CD4-positive, alpha-beta T cell (primary cell): ENCODE results near the gene RUVBL2. TPM values are rescaled to one million over a fixed set of nuclear protein-coding genes. Genes with fewer than 3 reads are reported as not detected.
"Not testable (repeated sequence)": the region's sequence is repeated elsewhere in the genome, so short reads cannot be mapped to it uniquely, and the experiment has no call there.

ENCODE experiments used
- ATAC-seq: fragments of 200-7000 bp; cut with Tn5 transposase; one replicate; pipeline ENCODE4 v1.10.0; 2022; ENCODE audit warnings: mild to moderate bottlenecking; ENCODE audit not compliant: poor library complexity
- CTCF ChIA-PET: fragments of 350-600 bp; sonication (Branson Sonifier 250); formaldehyde crosslinking; loops from one replicate; lab custom pipeline; 2021; ENCODE audit warnings: antibody characterized with exemption, inconsistent platforms; lab: Charles Lee
- POLR2A ChIA-PET: fragments of 350-600 bp; sonication (Branson Sonifier 250); formaldehyde crosslinking; loops from one replicate; lab custom pipeline; 2021; ENCODE audit warnings: antibody characterized with exemption, inconsistent platforms; lab: Charles Lee
- DNase-seq, 14 experiments: peaks; one replicate each; pipeline ENCODE4 v3.0.0-alpha.2; 2013 to 2020; ENCODE audit warnings: mixed read lengths in 2 of 14
- H3K27ac ChIP-seq, 2 donors: one replicate each; pipeline versions ENCODE4 v1.5.1 to v1.7.0; 2013; ENCODE audit warnings: low read length in 2 of 2, low read depth in 1 of 2, mild to moderate bottlenecking in 1 of 2
- H3K27me3 ChIP-seq, 2 experiments: 1 replicate in 1 of 2; 2 replicates in 1 of 2; pipeline versions ENCODE4 v1.6.1 to v1.7.0; 2013; ENCODE audit warnings: low read length in 2 of 2, control low read depth in 1 of 2, mild to moderate bottlenecking in 1 of 2, moderate library complexity in 1 of 2; ENCODE audit not compliant: insufficient read depth in 2 of 2, control insufficient read depth in 1 of 2
- H3K36me3 ChIP-seq: one replicate; pipeline ENCODE4 v1.6.1; 2013; ENCODE audit warnings: low read length, control low read depth; ENCODE audit not compliant: insufficient read depth
- H3K4me1 ChIP-seq: one replicate; pipeline ENCODE4 v1.6.1; 2013; ENCODE audit warnings: low read length, control low read depth; ENCODE audit not compliant: insufficient read depth
- H3K4me3 ChIP-seq: one replicate; pipeline ENCODE4 v1.5.1; 2013; ENCODE audit warnings: mild to moderate bottlenecking, low read length, moderate library complexity
- H3K9me3 ChIP-seq, 2 experiments: 1 replicate in 1 of 2; 2 replicates in 1 of 2; pipeline versions ENCODE4 v1.6.1 to v1.7.0; 2013; ENCODE audit warnings: low read length in 2 of 2, mild to moderate bottlenecking in 2 of 2, control low read depth in 1 of 2, moderate library complexity in 1 of 2; ENCODE audit not compliant: control insufficient read depth in 1 of 2, insufficient read depth in 1 of 2
- H3K27ac Mint-ChIP-seq: one replicate; pipeline ENCODE4 v1.8.0; 2020; ENCODE audit warnings: mixed read lengths
- H3K27me3 Mint-ChIP-seq: one replicate; pipeline ENCODE4 v1.8.0; 2021; ENCODE audit warnings: mixed read lengths
- H3K36me3 Mint-ChIP-seq: one replicate; pipeline ENCODE4 v1.8.0; 2021; ENCODE audit warnings: low read depth, mixed read lengths
- H3K4me1 Mint-ChIP-seq: one replicate; pipeline ENCODE4 v1.8.0; 2021; ENCODE audit warnings: low read depth, mixed read lengths
- H3K4me3 Mint-ChIP-seq: one replicate; pipeline ENCODE4 v1.8.0; 2020; ENCODE audit warnings: mild to moderate bottlenecking, mixed read lengths
- H3K9me3 Mint-ChIP-seq: one replicate; pipeline ENCODE4 v1.8.0; 2020; ENCODE audit warnings: mixed read lengths
- intact Hi-C, 2 experiments: fragments of 100-400 bp; cut with DNase I in 1 of 2; cut with micrococcal nuclease in 1 of 2; formaldehyde crosslinking; loops; one replicate each; pipeline versions ENCODE4 v1.15.1 to v1.9.0; 2023 to 2025; cut with DNase I, micrococcal nuclease
- total RNA-seq, 174 experiments: library from RNA in 2 of 174; stranded (reverse) in 2 of 174; gene quantifications; one replicate each; pipeline ENCODE4 v1.2.3 and lab custom pipeline; 2021 to 2026
- TF ChIP-seq, protein P1 (sequence below): fragments of 200-600 bp; IDR thresholded peaks from one replicate; pipeline ENCODE4 v1.8.0; 2022; ENCODE audit warnings: antibody characterized with exemption, mild to moderate bottlenecking

RUVBL2 gene
- total RNA-seq, 2 experiments from 2014 or later: 10.7 to 12.3 TPM

DNA sequence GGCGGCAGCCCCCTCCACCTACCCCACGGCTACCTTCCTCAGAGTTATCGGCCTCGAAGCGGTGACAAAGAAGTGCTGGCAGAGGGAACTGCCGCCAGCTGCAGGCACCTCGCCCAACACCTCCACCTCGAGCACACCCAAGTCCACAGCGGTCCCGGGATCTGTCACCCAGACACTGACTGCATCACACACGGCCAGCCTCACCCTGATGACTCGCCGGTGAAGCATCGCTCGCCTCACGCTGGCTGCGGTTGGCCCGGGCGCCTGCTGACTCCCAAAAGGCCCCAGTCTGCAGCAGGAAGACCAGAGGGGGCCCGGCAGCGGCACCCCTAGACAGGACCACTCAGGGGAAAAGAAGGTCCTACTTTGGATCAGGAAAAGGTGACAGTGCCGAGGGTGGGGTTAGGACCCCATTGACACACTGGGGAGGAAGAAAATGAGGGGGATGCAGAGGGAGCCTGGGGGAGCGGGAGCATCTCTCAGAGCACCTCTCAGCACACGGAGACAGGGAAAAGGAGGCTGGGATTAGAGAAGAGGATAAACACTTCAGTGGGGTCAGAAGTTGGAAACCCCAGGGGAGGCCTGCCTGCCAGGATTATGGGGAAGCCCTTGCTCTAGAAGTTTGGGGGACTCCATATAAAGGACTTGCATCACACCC, 56.8 kb downstream of the RUVBL2 start:
- H3K4me3 ChIP-seq, H3K4me3 Mint-ChIP-seq, DNase-seq, H3K27ac ChIP-seq, intact Hi-C loops, H3K36me3 ChIP-seq, H3K36me3 Mint-ChIP-seq, POLR2A ChIA-PET, H3K4me1 Mint-ChIP-seq, CTCF ChIA-PET, H3K9me3 Mint-ChIP-seq, H3K9me3 ChIP-seq, H3K27ac Mint-ChIP-seq, H3K27me3 ChIP-seq, H3K4me1 ChIP-seq, H3K27me3 Mint-ChIP-seq, ATAC-seq: not testable (repeated sequence)

GRCh38 chr19:49056101-49056901, 62.6 kb downstream of the RUVBL2 start:
- intact Hi-C loops: loop anchor here in 1 of 2 experiments (5.0 kb wide), 1 partner anchor 39 kb away; the partner anchor contains the start of gene LHB
- Mint-ChIP-seq H3K4me1 (peaks cover 21% of the 10 kb centered on the region), H3K27ac (no peak overlapping the region), H3K9me3 (no peaks in the 10 kb centered on the region), H3K4me3 (peak overlapping the region; percentile 89), H3K36me3 (no peaks in the 10 kb centered on the region), H3K27me3 (peaks cover 48% of the 10 kb centered on the region)
- ATAC-seq: peak; percentile 71
- DNase-seq: peak in 11 of 14 experiments; percentile 19 to 71 (median 50)
- POLR2A ChIA-PET: interaction anchor here (0.8 to 2.1 kb wide), 3 partner anchors 15 to 63 kb away, joined by 3 to 4 read pairs (median 3); partner anchors contain the start of genes LIN7B and RUVBL2
- TF ChIP-seq, protein P1, sequence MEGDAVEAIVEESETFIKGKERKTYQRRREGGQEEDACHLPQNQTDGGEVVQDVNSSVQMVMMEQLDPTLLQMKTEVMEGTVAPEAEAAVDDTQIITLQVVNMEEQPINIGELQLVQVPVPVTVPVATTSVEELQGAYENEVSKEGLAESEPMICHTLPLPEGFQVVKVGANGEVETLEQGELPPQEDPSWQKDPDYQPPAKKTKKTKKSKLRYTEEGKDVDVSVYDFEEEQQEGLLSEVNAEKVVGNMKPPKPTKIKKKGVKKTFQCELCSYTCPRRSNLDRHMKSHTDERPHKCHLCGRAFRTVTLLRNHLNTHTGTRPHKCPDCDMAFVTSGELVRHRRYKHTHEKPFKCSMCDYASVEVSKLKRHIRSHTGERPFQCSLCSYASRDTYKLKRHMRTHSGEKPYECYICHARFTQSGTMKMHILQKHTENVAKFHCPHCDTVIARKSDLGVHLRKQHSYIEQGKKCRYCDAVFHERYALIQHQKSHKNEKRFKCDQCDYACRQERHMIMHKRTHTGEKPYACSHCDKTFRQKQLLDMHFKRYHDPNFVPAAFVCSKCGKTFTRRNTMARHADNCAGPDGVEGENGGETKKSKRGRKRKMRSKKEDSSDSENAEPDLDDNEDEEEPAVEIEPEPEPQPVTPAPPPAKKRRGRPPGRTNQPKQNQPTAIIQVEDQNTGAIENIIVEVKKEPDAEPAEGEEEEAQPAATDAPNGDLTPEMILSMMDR: peak; percentile 39
- CTCF ChIA-PET: interaction anchor here (0.5 to 2.3 kb wide), 5 partner anchors 37 to 574 kb away, joined by 3 to 8 read pairs (median 3); partner anchors contain the start of gene LIN7B
- Histone ChIP-seq H3K9me3 (peaks cover 0 to 16% of the 10 kb centered on the region in 2 experiments), H3K27ac (no peak overlapping the region), H3K4me3 (peak overlapping the region; percentile 59), H3K4me1 (peaks cover 26% of the 10 kb centered on the region), H3K36me3 (no peaks in the 10 kb centered on the region), H3K27me3 (peaks cover 25 to 32% of the 10 kb centered on the region in 2 experiments)

DNA sequence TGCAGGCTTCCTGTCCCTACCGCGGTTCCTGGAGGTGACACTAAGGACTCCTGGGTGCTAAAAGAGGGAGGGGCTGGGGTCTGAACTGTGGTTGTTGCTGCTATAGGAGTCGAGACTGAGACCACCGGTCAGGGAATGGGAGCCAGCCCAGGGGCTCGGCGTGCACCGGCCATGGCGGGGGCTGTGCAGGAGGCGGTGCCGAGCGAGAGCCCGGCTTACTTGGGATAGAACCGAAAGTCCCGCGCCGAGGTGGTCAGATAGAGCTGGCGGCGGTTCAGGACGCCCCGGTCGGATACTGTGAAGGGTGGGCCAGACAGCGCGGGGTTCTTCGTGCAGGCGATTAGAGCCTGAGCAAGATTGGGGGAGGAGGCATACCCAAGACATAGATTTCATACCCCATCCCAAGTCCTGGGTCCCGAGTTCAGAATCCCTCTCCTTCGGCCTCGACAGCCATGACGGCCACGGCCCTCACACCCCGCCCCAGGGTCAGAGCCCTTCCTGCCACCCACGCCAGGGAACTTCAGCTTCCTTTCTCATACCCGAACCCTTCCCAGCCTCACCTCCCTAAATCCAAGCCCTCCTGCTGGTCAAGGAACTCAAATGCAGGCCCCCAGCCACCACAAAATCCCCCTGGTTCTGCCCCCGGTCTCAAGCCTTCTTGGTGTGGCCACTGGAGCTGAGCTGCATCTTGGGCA, 63.4 kb downstream of the RUVBL2 start:
- peaks cover 21% of the 10 kb centered on the region for H3K4me1 Mint-ChIP-seq
- not testable (repeated sequence) for H3K27ac ChIP-seq, H3K27ac Mint-ChIP-seq, H3K36me3 Mint-ChIP-seq, H3K9me3 Mint-ChIP-seq, H3K36me3 ChIP-seq
- CTCF ChIA-PET: interaction anchor here (0.5 to 2.3 kb wide), 5 partner anchors 38 to 574 kb away, joined by 3 to 8 read pairs (median 3); partner anchors contain the start of gene LIN7B
- peaks cover 26% of the 10 kb centered on the region for H3K4me1 ChIP-seq
- POLR2A ChIA-PET: interaction anchor here (1.1 to 2.1 kb wide), 3 partner anchors 15 to 64 kb away, joined by 3 to 4 read pairs (median 4); partner anchors contain the start of genes GYS1 and RUVBL2
- peak in 1 of 14 experiments; percentile 8 for DNase-seq
- peaks cover 51% of the 10 kb centered on the region for H3K27me3 Mint-ChIP-seq
- H3K4me3 ChIP-seq: peak overlapping the region; percentile 59
- peak overlapping the region; percentile 89 for H3K4me3 Mint-ChIP-seq
- intact Hi-C loops: loop anchor here in 1 of 2 experiments (5.0 kb wide), 1 partner anchor 40 kb away; the partner anchor contains the start of gene LHB
- peaks cover 0 to 20% of the 10 kb centered on the region in 2 experiments for H3K9me3 ChIP-seq
- peaks cover 26 to 36% of the 10 kb centered on the region in 2 experiments for H3K27me3 ChIP-seq
- ATAC-seq: peak; percentile 12
